LNCaP clone FGC (cell line): ENCODE data around the gene ENO2.
A peak's percentile ranks its signal among the peaks of the same experiment; 100 is the strongest.
"Not testable (repeated sequence)": the region's sequence is repeated elsewhere in the genome, so short reads cannot be mapped to it uniquely, and the experiment has no call there.

Experiments
- DNase-seq: peaks from one replicate; pipeline ENCODE4 v3.0.0-alpha.2; 2011; ENCODE audit warnings: low read depth
- H3K4me3 ChIP-seq: 2 replicates; pipeline ENCODE4 v1.5.1; 2011; ENCODE audit warnings: mild to moderate bottlenecking, low read depth, low read length, control low read depth
- TF ChIP-seq, protein P1 (sequence below): IDR thresholded peaks from 2 replicates; pipeline ENCODE4 v1.5.1; 2012; ENCODE audit warnings: mild to moderate bottlenecking; ENCODE audit not compliant: control insufficient read depth, insufficient read depth; ENCODE audit errors: extremely low read depth

The ENO2 gene

DNA sequence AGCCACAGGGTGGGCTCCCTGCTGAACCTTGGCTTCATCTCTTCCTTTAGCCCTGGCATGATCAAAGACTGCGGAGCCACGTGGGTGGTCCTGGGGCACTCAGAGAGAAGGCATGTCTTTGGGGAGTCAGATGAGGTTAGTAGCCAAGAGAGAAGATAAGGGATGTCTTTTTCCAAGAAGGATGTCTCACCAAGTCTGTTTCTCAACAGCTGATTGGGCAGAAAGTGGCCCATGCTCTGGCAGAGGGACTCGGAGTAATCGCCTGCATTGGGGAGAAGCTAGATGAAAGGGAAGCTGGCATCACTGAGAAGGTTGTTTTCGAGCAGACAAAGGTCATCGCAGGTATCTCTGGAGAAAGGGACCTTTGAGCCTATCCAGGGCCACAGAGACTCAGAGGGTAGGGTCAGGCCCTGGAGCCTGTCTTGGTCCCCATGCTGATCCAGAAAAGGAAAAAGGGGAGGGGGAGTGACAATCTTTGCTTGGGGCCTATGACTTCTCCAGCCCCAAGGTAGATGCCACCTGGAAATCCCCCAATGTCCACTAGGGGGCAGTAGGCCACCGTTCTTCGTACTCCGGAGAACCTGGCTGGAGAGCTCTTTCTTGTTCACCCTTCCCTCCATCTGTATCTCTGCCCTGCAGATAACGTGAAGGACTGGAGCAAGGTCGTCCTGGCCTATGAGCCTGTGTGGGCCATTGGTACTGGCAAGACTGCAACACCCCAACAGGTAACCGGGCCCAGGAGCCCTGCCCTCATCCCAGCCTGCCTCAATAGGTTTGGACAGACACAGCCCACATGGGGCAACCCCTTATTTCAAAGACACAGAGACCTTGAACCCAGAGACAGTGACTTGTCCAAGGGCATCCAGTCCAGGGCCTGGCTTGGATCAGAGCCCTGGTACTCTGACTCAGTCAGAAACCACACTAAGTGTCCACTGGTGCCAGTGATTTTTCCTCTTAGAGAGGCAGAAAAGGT lies 45.0 kb upstream of the ENO2 start:
- H3K4me3 ChIP-seq, result peak overlapping the region; percentile 99
- TF ChIP-seq, protein P1, sequence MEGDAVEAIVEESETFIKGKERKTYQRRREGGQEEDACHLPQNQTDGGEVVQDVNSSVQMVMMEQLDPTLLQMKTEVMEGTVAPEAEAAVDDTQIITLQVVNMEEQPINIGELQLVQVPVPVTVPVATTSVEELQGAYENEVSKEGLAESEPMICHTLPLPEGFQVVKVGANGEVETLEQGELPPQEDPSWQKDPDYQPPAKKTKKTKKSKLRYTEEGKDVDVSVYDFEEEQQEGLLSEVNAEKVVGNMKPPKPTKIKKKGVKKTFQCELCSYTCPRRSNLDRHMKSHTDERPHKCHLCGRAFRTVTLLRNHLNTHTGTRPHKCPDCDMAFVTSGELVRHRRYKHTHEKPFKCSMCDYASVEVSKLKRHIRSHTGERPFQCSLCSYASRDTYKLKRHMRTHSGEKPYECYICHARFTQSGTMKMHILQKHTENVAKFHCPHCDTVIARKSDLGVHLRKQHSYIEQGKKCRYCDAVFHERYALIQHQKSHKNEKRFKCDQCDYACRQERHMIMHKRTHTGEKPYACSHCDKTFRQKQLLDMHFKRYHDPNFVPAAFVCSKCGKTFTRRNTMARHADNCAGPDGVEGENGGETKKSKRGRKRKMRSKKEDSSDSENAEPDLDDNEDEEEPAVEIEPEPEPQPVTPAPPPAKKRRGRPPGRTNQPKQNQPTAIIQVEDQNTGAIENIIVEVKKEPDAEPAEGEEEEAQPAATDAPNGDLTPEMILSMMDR, result peak; percentile 80
- no peak for DNase-seq

GRCh38 chr12:6870304-6870703 lies 44.1 kb upstream of the ENO2 start:
- not testable (repeated sequence) for DNase-seq, H3K4me3 ChIP-seq

- TF ChIP-seq, protein P1, result no peak
- H3K4me3 ChIP-seq, result peak overlapping the region; percentile 97
- DNase-seq, result no peak
These were observed 43.1 kb upstream of the ENO2 start for GRCh38 chr12:6871052-6871957.

DNA sequence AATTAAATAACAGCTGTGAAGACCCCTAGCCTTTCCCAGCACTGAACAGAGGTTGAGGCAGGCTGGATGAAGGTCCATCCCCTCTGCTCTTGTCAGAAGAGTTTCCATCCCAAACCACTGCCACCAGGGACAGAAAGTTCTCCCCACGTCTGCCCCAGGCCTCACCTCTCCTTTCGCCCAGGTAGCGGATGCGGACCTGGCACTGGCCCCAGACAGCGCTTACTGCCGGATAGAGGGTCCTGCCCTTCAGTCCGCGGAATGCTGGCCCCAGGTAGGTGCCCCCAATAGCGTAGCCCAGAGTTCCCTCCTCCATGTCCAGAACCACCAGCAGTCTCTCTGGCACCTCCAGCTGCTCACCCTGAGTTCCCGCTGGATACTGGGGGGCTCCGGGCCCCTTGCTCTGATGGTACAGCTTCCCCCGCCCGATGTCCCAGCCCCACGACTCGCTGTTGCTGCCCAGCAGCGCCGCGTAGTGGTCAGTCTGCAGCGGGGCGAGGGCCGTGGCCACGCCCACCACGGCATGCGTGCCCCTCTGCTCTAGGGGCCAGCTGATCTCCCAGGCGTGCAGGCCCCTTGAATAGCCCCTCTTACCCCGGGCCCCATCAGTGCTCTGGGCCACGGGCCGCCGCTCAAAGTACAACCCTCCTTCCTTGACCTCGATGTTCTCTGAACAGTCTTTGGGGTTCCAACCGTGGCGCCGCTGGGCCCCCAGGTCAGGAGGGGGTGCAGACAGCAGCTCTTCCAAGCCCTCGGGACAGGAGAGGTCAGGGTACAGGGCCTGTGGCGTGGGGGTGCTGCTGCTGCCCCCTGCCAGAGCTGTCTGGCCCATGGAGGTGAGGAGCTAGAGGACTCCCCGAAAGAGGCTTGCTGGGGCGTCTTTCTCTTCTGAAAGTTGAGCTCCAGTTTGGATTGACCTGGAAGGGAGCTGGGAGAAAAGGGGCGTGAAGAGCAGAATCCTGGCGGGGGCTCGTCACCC lies 42.0 kb upstream of the ENO2 start:
- TF ChIP-seq, protein P1, result peak; percentile 99
- peak overlapping the region; percentile 97 for H3K4me3 ChIP-seq

GRCh38 chr12:6873094-6874014 lies 41.0 kb upstream of the ENO2 start, which contains the start of gene SPSB2:
SPSB2 (minus strand) TSS chr12:6873303; CDS start chr12:6872901, 402 bp downstream.
- peak; percentile 79 for DNase-seq
- TF ChIP-seq, protein P1, result no peak
- H3K4me3 ChIP-seq, result peak within 1 kb of the TSS; percentile 97

More for the DNA sequence above, 42.0 kb upstream of the ENO2 start:
- DNase-seq, result no peak

- not testable (repeated sequence) for DNase-seq
- H3K4me3 ChIP-seq, result peak overlapping the region; percentile 97
These were observed 40.4 kb upstream of the ENO2 start for GRCh38 chr12:6874015-6874368.

DNA sequence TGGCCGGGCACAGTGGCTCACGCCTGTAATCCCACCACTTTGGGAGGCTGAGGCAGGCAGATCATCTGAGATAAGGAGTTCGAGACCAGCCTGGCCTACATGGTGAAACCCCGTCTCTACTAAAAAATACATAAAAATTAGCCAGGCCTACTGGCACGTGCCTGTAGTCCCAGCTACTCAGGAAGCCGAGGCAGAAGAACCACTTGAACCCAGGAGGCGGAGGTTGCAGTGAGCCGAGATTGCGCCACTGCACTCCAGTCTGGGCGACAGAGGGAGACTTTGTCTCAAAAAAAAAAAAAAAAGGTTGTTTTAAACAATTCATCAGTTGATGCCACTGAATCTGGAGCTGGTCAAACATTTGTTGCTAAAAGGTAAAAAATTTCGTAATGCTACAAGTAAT lies 34.6 kb upstream of the ENO2 start:
- DNase-seq, H3K4me3 ChIP-seq: not testable (repeated sequence)
